Liver (tissue), 9 donors: ENCODE results near the gene SH3GL3. TPM values are rescaled to one million over a fixed set of nuclear protein-coding genes. Genes with fewer than 3 reads are reported as not detected.

ENCODE experiments used
- DNase-seq: peaks from one replicate; pipeline ENCODE4 v3.0.0-alpha.2; 2017; ENCODE audit warnings: low spot score
- H3K27ac ChIP-seq, 2 donors: one replicate each; pipeline ENCODE4 v1.7.0; 2013; ENCODE audit warnings: inconsistent platforms in 2 of 2, low read length in 2 of 2, control low read depth in 1 of 2, low read depth in 1 of 2, mild to moderate bottlenecking in 1 of 2
- H3K27me3 ChIP-seq, 4 donors: one replicate each; pipeline versions ENCODE4 v1.6.1 to v1.7.0; 2013; ENCODE audit warnings: low read length in 3 of 4, inconsistent platforms in 1 of 4, mild to moderate bottlenecking in 1 of 4, moderate library complexity in 1 of 4; ENCODE audit not compliant: control insufficient read depth in 4 of 4, insufficient read depth in 4 of 4
- H3K36me3 ChIP-seq, 4 donors: one replicate each; pipeline versions ENCODE4 v1.6.1 to v1.7.0; 2013; ENCODE audit warnings: low read length in 3 of 4, mild to moderate bottlenecking in 3 of 4, low read depth in 1 of 4, moderate library complexity in 1 of 4; ENCODE audit not compliant: control insufficient read depth in 4 of 4, insufficient read depth in 3 of 4
- H3K4me1 ChIP-seq, 4 donors: one replicate each; pipeline versions ENCODE4 v1.6.1 to v1.7.0; 2013; ENCODE audit warnings: low read length in 3 of 4, mild to moderate bottlenecking in 3 of 4, moderate library complexity in 1 of 4; ENCODE audit not compliant: control insufficient read depth in 4 of 4, insufficient read depth in 4 of 4
- H3K4me3 ChIP-seq, 3 donors: one replicate each; pipeline versions ENCODE4 v1.6.1 to v1.7.0; 2013; ENCODE audit warnings: low read length in 3 of 3, control low read depth in 1 of 3, low read depth in 1 of 3, mild to moderate bottlenecking in 1 of 3
- H3K9ac ChIP-seq, 2 donors: one replicate each; pipeline ENCODE4 v1.7.0; 2013; ENCODE audit warnings: low read length in 2 of 2, mild to moderate bottlenecking in 2 of 2, moderate library complexity in 2 of 2, control low read depth in 1 of 2, low read depth in 1 of 2
- H3K9me3 ChIP-seq, 4 donors: one replicate each; pipeline versions ENCODE4 v1.6.1 to v1.7.0; 2013; ENCODE audit warnings: low read length in 3 of 4; ENCODE audit not compliant: control insufficient read depth in 4 of 4
- EGR1 ChIP-seq, 2 donors: IDR thresholded peaks; 2 replicates each; pipeline ENCODE4 v1.6.1; 2016 to 2018; ENCODE audit warnings: antibody characterized with exemption in 2 of 2, low read depth in 2 of 2
- FOXA1 ChIP-seq: IDR thresholded peaks from 2 replicates; pipeline ENCODE4 v1.6.1; 2016; ENCODE audit warnings: antibody characterized with exemption
- FOXA2 ChIP-seq: IDR thresholded peaks from 2 replicates; pipeline ENCODE4 v1.6.1; 2016; ENCODE audit warnings: antibody characterized with exemption
- GABPA ChIP-seq, 2 donors: IDR thresholded peaks in 1 of 2; conservative IDR thresholded peaks in 1 of 2; 2 replicates each; pipeline ENCODE4 v1.6.1; 2016; ENCODE audit warnings: antibody characterized with exemption in 2 of 2, mild to moderate bottlenecking in 1 of 2, moderate library complexity in 1 of 2
- HNF4A ChIP-seq, 2 donors: conservative IDR thresholded peaks; 2 replicates each; pipeline ENCODE4 v1.6.1; 2016; ENCODE audit warnings: antibody characterized with exemption in 2 of 2, mild to moderate bottlenecking in 2 of 2
- HNF4G ChIP-seq: IDR thresholded peaks from 2 replicates; pipeline ENCODE4 v1.6.1; 2016; ENCODE audit warnings: antibody characterized with exemption
- JUND ChIP-seq, 2 donors: IDR thresholded peaks; 2 replicates each; pipeline ENCODE4 v1.6.1; 2016; ENCODE audit warnings: antibody characterized with exemption in 2 of 2
- NR2F2 ChIP-seq: IDR thresholded peaks from 2 replicates; pipeline ENCODE4 v1.6.1; 2016; ENCODE audit warnings: antibody characterized with exemption
- RAD21 ChIP-seq, 2 donors: IDR thresholded peaks; 2 replicates each; pipeline ENCODE4 v1.6.1; 2016; ENCODE audit warnings: antibody characterized with exemption in 2 of 2, mild to moderate bottlenecking in 2 of 2
- RXRA ChIP-seq, 2 donors: IDR thresholded peaks; 2 replicates each; pipeline ENCODE4 v1.6.1; 2017 to 2018; ENCODE audit warnings: antibody characterized with exemption in 2 of 2, mild to moderate bottlenecking in 1 of 2
- SP1 ChIP-seq: IDR thresholded peaks from 2 replicates; pipeline ENCODE4 v1.6.1; 2018; ENCODE audit warnings: antibody characterized with exemption, mild to moderate bottlenecking
- TAF1 ChIP-seq: conservative IDR thresholded peaks from 2 replicates; pipeline ENCODE4 v1.6.1; 2016; ENCODE audit warnings: antibody characterized with exemption, mild to moderate bottlenecking
- YY1 ChIP-seq: IDR thresholded peaks from 2 replicates; pipeline ENCODE4 v1.6.1; 2016; ENCODE audit warnings: antibody characterized with exemption, mild to moderate bottlenecking
- WGBS: extraction: QIAGEN DNeasy Blood & Tissue Kit; methylation state at CpG from one replicate; pipeline ENCODE4 v1.1.7; 2013; 5-methylcytosine and 5-hydroxymethylcytosine counted together
- polyA plus RNA-seq, 2 donors: library from polyadenylated mRNA; stranded (reverse) in 1 of 2; unstranded in 1 of 2; fragments of 200-250 nt in 1 of 2; fragments of >200 nt in 1 of 2; fragmentation: Nextera tagmentation in 1 of 2; extraction: Ambion mirVana in 1 of 2; gene quantifications; one replicate each; pipeline versions ENCODE4 v1.2.1 to v1.2.3, GENCODE V29; 2013 to 2015
- total RNA-seq, 2 donors: library from RNA; depleted of rRNA; stranded (reverse); fragments of >200 nt; gene quantifications; one replicate each; pipeline ENCODE4 v1.2.3, GENCODE V29; 2014
- TF ChIP-seq, protein P1 (sequence below): IDR thresholded peaks from 2 replicates; pipeline ENCODE4 v1.6.1; 2016; ENCODE audit warnings: antibody characterized with exemption
- TF ChIP-seq, protein P2 (sequence below): IDR thresholded peaks from 2 replicates; pipeline ENCODE4 v1.6.1; 2016; ENCODE audit warnings: antibody characterized with exemption
- TF ChIP-seq, protein P3 (sequence below): fragments of 150-350 bp; IDR thresholded peaks from 2 replicates; pipeline ENCODE4 v1.5.1; 2017; ENCODE audit warnings: improper control_type of control experiment, low read depth, low read length; ENCODE audit not compliant: missing input control
- TF ChIP-seq, protein P4 (sequence below): IDR thresholded peaks from 2 replicates; pipeline ENCODE4 v1.6.1; 2016; ENCODE audit warnings: antibody characterized with exemption, mild to moderate bottlenecking
- TF ChIP-seq, protein P5 (sequence below): IDR thresholded peaks from 2 replicates; pipeline ENCODE4 v1.6.1; 2016; ENCODE audit warnings: antibody characterized with exemption
- donor health status: healthy.
- donor health status: healthy.
- donor health status: healthy.
- donor health status: healthy.
- donor health status: healthy.

Gene SH3GL3
- total and polyA plus RNA-seq, 4 donors, result 0.23 TPM; not detected in 3

DNA sequence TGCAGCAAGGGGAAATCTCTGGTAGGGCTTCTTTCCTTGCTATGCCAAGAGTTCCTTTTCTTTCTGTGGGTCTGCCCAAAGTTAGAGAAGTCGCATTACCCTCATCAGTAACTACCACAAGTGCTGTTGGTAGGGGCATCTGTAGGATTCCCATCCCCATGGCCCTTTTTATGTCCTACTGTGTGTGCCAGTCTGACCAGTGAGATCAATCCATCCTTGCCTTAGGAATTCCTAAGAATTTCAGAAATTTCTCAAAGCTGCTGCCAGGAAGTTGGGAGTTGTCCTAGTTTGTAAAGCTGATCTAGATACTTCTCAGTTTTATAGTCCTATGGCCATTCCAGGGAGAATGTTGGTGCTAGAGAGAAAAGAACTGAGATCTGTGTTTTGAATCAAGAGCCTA, 36.5 kb downstream of the SH3GL3 start:
- no peak for DNase-seq
- Histone ChIP-seq H3K9me3 (peaks cover 1 to 5% (median 3%) of the 10 kb centered on the region in 4 donors), H3K4me3 (no peak overlapping the region)

DNA sequence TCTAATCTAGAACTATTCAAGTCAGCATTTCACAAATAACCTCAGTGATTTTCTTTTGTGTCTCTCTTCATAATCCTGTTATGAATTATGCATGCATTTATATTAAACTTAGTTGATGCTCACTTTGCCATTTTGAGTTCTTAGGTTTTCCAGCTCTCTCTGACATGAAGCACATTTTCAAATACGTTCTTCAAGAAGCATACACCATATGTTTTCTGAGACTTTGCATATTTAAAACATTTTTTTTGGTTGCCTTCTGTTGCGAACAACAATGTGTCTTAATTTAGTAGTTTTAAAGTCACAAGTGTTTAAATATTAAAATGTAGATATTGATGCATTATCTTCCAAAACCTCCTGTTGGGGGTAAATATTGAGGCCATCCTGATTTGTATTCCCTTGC, 37.5 kb downstream of the SH3GL3 start:
- WGBS, result 81% methylated on average over 2 of the region's 2 CpGs
- no peak for DNase-seq

More for the DNA sequence above, 36.5 kb downstream of the SH3GL3 start:
- Histone ChIP-seq H3K27ac (no peak overlapping the region), H3K36me3 (no peaks in the 10 kb centered on the region), H3K27me3 (no peaks in the 10 kb centered on the region), H3K4me1 (no peaks in the 10 kb centered on the region), H3K9ac (no peak overlapping the region)
- TF ChIP-seq, protein P1, sequence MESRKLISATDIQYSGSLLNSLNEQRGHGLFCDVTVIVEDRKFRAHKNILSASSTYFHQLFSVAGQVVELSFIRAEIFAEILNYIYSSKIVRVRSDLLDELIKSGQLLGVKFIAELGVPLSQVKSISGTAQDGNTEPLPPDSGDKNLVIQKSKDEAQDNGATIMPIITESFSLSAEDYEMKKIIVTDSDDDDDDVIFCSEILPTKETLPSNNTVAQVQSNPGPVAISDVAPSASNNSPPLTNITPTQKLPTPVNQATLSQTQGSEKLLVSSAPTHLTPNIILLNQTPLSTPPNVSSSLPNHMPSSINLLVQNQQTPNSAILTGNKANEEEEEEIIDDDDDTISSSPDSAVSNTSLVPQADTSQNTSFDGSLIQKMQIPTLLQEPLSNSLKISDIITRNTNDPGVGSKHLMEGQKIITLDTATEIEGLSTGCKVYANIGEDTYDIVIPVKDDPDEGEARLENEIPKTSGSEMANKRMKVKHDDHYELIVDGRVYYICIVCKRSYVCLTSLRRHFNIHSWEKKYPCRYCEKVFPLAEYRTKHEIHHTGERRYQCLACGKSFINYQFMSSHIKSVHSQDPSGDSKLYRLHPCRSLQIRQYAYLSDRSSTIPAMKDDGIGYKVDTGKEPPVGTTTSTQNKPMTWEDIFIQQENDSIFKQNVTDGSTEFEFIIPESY, result no peak
- TF ChIP-seq, protein P2, sequence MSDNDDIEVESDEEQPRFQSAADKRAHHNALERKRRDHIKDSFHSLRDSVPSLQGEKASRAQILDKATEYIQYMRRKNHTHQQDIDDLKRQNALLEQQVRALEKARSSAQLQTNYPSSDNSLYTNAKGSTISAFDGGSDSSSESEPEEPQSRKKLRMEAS, result no peak
- TF ChIP-seq HNF4G (no peak), FOXA1 (no peak), GABPA (IDR thresholded peaks at IDR 0.05 in 1 of 2, conservative IDR thresholded peaks at IDR 0.05 in 1 of 2) (no peak), FOXA2 (no peak), HNF4A (conservative IDR thresholded peaks at IDR 0.05) (no peak)
- TF ChIP-seq, protein P3, sequence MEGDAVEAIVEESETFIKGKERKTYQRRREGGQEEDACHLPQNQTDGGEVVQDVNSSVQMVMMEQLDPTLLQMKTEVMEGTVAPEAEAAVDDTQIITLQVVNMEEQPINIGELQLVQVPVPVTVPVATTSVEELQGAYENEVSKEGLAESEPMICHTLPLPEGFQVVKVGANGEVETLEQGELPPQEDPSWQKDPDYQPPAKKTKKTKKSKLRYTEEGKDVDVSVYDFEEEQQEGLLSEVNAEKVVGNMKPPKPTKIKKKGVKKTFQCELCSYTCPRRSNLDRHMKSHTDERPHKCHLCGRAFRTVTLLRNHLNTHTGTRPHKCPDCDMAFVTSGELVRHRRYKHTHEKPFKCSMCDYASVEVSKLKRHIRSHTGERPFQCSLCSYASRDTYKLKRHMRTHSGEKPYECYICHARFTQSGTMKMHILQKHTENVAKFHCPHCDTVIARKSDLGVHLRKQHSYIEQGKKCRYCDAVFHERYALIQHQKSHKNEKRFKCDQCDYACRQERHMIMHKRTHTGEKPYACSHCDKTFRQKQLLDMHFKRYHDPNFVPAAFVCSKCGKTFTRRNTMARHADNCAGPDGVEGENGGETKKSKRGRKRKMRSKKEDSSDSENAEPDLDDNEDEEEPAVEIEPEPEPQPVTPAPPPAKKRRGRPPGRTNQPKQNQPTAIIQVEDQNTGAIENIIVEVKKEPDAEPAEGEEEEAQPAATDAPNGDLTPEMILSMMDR, result no peak
- WGBS, result 90% methylated on average over 1 of the region's 1 CpG

More for the DNA sequence above, 37.5 kb downstream of the SH3GL3 start:
- TF ChIP-seq TAF1 (no peak), FOXA2 (no peak), RAD21 (IDR thresholded peaks at IDR 0.05) (no peak), EGR1 (IDR thresholded peaks at IDR 0.05; ENCODE audit: low read depth in 2 of 2) (no peak), JUND (IDR thresholded peaks at IDR 0.05) (no peak), HNF4A (conservative IDR thresholded peaks at IDR 0.05) (no peak), GABPA (IDR thresholded peaks at IDR 0.05 in 1 of 2, conservative IDR thresholded peaks at IDR 0.05 in 1 of 2) (no peak), NR2F2 (no peak), FOXA1 (no peak), SP1 (no peak), YY1 (no peak), RXRA (IDR thresholded peaks at IDR 0.05) (no peak)
- TF ChIP-seq, protein P4, sequence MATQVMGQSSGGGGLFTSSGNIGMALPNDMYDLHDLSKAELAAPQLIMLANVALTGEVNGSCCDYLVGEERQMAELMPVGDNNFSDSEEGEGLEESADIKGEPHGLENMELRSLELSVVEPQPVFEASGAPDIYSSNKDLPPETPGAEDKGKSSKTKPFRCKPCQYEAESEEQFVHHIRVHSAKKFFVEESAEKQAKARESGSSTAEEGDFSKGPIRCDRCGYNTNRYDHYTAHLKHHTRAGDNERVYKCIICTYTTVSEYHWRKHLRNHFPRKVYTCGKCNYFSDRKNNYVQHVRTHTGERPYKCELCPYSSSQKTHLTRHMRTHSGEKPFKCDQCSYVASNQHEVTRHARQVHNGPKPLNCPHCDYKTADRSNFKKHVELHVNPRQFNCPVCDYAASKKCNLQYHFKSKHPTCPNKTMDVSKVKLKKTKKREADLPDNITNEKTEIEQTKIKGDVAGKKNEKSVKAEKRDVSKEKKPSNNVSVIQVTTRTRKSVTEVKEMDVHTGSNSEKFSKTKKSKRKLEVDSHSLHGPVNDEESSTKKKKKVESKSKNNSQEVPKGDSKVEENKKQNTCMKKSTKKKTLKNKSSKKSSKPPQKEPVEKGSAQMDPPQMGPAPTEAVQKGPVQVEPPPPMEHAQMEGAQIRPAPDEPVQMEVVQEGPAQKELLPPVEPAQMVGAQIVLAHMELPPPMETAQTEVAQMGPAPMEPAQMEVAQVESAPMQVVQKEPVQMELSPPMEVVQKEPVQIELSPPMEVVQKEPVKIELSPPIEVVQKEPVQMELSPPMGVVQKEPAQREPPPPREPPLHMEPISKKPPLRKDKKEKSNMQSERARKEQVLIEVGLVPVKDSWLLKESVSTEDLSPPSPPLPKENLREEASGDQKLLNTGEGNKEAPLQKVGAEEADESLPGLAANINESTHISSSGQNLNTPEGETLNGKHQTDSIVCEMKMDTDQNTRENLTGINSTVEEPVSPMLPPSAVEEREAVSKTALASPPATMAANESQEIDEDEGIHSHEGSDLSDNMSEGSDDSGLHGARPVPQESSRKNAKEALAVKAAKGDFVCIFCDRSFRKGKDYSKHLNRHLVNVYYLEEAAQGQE, result no peak
- TF ChIP-seq, protein P2, result no peak
- TF ChIP-seq, protein P1, result no peak
- TF ChIP-seq, protein P5, sequence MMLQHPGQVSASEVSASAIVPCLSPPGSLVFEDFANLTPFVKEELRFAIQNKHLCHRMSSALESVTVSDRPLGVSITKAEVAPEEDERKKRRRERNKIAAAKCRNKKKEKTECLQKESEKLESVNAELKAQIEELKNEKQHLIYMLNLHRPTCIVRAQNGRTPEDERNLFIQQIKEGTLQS, result no peak
- Histone ChIP-seq H3K9me3 (peaks cover 1 to 5% (median 3%) of the 10 kb centered on the region in 4 donors), H3K36me3 (no peaks in the 10 kb centered on the region), H3K4me3 (no peak overlapping the region), H3K9ac (no peak overlapping the region), H3K4me1 (no peaks in the 10 kb centered on the region), H3K27me3 (no peaks in the 10 kb centered on the region), H3K27ac (no peak overlapping the region)
